GM12865 (cell line): ENCODE measurements around the gene MTHFD1L.

Source experiments
- DNase-seq: peaks from one replicate; pipeline ENCODE4 v3.0.0; 2010; ENCODE audit warnings: low read depth
- H3K4me3 ChIP-seq: 2 replicates; pipeline ENCODE4 v1.5.1; 2011; ENCODE audit warnings: mild to moderate bottlenecking, low read depth, low read length, control low read depth
- CTCF ChIP-seq: IDR thresholded peaks from 2 replicates; pipeline ENCODE4 v1.5.1; 2011; ENCODE audit warnings: low read length, control low read depth, low read depth, inconsistent platforms; ENCODE audit not compliant: insufficient read depth; ENCODE audit errors: missing control alignments

MTHFD1L gene

GRCh38 chr6:151002491-151002935 is 137.0 kb downstream of the MTHFD1L start:
- no peak for TF ChIP-seq CTCF
- DNase-seq, result no peak
- H3K4me3 ChIP-seq, result no peak overlapping the region

GRCh38 chr6:151004383-151005024 is 139.0 kb downstream of the MTHFD1L start:
- DNase-seq, result peak; percentile 15
- no peak overlapping the region for H3K4me3 ChIP-seq
- TF ChIP-seq CTCF, result no peak

DNA sequence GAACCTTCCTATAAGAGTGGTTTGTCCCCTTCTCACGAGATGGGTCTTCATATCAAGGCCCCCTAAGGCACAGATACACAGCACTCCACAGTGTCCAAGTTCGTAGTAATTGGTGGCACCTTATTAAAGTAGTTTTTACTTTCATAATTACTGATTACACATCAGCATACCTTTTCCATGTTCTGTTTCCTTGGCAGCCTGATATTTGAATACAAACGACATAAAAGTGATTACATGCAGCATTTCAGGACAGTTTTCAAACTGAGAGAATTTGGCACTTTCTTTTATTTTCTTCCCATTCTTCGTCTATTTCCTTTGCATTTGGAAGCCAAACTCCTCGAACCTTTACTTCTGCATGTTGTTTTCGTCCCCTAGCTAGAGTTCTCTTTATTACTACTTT is 139.7 kb downstream of the MTHFD1L start:
- H3K4me3 ChIP-seq, result no peak overlapping the region
- DNase-seq, result no peak
- no peak for TF ChIP-seq CTCF

GRCh38 chr6:151005896-151006632 is 140.6 kb downstream of the MTHFD1L start:
- no peak overlapping the region for H3K4me3 ChIP-seq
- TF ChIP-seq CTCF, result no peak
- no peak for DNase-seq

GRCh38 chr6:151007076-151007475 is 141.6 kb downstream of the MTHFD1L start:
- DNase-seq, result no peak
- H3K4me3 ChIP-seq, result no peak overlapping the region
- no peak for TF ChIP-seq CTCF

GRCh38 chr6:151007922-151008321 is 142.4 kb downstream of the MTHFD1L start:
- TF ChIP-seq CTCF, result no peak
- no peak for DNase-seq
- no peak overlapping the region for H3K4me3 ChIP-seq
